ENCODE data around the gene TP53AIP1.

The TP53AIP1 gene

GRCh38 chr11:128942817-128943427 lies at the start of gene TP53AIP1:
TP53AIP1 (minus strand) TSS chr11:128942871; CDS start chr11:128937818, 5,053 bp downstream.
- no peak for DNase-seq (ENCODE audit: low read depth)

DNA sequence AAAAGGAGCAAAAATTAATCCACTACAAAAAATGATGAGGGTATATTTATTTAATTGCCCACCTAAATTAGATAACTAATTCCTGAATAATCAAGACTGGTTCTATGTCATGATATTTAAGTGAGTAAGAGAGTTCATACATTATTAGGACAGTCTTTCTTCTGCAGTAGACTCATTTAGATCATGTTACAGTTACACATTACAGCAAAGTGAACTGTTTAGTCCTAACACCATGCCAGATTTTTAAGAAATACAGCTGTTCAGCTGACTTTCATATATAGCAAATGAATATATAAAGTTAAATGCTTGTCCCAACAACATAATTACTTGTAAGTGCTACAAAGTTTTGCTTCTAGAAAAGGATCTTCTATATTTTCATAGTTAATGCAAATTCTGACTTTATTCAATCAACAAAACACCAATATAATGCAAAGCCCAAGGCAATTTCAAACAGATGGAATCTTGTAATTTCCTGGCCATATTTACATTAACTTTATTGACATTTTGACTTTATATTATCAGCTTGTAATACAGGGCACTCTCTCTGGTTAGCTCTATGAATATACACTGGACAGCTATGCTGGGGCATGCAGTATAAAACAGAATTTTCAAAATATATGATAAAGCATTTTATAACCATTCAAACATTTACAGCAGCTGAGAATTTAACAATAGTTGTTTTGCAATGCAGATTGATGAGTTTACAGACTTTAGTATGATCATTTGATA lies 45.7 kb upstream of the TP53AIP1 start:
- no peak for DNase-seq (ENCODE audit: low read depth)

DNA sequence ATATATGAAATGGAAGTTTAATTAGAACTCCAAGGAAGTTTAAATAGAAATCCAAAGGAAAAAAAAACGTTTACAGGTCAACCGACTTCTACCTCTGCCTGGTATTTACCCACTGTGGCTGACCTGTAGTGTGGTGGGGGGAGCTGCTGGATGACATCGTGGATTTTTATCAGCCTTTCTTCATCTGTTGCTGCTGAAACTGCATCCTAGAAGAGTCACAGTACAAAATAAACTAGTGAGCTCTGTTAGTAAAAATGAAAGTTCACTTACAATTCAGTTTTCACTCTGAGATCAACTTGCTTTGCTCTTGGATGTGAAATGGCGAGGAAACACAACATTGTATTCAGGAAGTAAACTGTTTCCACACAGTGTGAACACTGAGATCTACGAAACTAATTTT lies 43.2 kb upstream of the TP53AIP1 start:
- no peak for DNase-seq (ENCODE audit: low read depth)

DNA sequence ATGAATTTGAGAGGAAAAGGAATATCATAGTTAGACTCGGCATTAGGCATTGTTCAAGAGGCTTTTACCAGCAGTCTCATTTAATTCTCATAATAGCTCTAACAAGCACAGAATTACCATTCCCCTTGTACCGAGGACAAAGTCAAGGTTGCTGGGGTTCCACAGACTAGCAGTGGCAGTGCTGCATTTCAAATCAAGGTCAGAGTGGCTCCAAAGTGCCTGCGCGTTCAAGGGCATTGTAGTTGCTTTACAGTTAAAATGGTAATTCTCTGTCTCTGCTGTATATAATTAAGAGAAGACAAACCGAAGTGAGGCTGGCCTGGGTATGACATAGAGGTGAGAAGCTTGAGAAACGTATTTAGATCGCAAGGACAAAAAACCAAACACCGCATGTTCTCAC lies 40.4 kb upstream of the TP53AIP1 start:
- no peak for DNase-seq (ENCODE audit: low read depth)

- DNase-seq (ENCODE audit: low read depth): no peak
Observed at GRCh38 chr11:128981254-128981653, 38.6 kb upstream of the TP53AIP1 start.

- DNase-seq (ENCODE audit: low read depth): no peak
Observed at GRCh38 chr11:128970598-128971190, 28.0 kb upstream of the TP53AIP1 start.

DNA sequence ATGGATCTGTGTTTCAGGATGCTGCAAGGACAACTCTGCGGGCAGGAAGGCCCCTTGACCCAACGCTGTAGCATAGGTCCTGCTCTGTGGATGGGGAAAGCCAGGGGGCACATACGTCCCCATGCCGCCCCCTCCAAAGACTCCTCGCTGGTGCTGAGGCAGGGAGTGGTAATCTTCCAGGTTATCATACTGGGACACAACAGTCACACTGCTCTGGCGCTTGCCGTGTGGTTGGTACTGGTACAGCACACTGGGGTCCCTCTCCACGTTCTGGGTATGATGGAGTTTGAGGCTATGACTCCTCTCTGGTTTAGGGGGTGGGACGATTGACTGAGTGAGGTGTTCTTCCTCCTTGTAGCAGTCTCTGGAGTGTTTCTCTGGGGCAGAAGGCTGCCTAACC lies 26.2 kb upstream of the TP53AIP1 start:
- no peak for DNase-seq (ENCODE audit: low read depth)

GRCh38 chr11:128967578-128967977 lies 24.9 kb upstream of the TP53AIP1 start:
- DNase-seq (ENCODE audit: low read depth): no peak

- DNase-seq (ENCODE audit: low read depth): no peak
Observed at GRCh38 chr11:128965485-128965884, 22.8 kb upstream of the TP53AIP1 start.

- no peak for DNase-seq (ENCODE audit: low read depth)
Observed at GRCh38 chr11:128964463-128964930, 21.8 kb upstream of the TP53AIP1 start.

- DNase-seq (ENCODE audit: low read depth): peak; percentile 29
Observed at GRCh38 chr11:128963744-128964325, 21.2 kb upstream of the TP53AIP1 start.

- no peak for DNase-seq (ENCODE audit: low read depth)
Observed at GRCh38 chr11:128962896-128963295, 20.2 kb upstream of the TP53AIP1 start.

- no peak for DNase-seq (ENCODE audit: low read depth)
Observed at GRCh38 chr11:128961645-128962044, 19.0 kb upstream of the TP53AIP1 start.

DNA sequence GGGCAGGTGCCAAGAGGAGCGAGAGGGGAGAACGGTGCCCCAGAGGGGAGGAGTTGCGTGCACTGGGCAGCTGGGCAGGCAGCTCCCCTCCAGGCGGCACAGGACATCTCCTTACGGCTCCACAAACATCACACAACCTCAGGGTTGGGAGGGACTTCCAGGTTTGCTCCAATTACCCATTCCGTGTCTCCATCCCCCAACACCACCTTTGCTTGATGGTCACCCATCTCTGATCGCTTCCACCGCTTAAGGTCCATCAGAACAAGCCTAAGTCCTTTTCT lies 14.5 kb upstream of the TP53AIP1 start:
- DNase-seq (ENCODE audit: low read depth): no peak

DNA sequence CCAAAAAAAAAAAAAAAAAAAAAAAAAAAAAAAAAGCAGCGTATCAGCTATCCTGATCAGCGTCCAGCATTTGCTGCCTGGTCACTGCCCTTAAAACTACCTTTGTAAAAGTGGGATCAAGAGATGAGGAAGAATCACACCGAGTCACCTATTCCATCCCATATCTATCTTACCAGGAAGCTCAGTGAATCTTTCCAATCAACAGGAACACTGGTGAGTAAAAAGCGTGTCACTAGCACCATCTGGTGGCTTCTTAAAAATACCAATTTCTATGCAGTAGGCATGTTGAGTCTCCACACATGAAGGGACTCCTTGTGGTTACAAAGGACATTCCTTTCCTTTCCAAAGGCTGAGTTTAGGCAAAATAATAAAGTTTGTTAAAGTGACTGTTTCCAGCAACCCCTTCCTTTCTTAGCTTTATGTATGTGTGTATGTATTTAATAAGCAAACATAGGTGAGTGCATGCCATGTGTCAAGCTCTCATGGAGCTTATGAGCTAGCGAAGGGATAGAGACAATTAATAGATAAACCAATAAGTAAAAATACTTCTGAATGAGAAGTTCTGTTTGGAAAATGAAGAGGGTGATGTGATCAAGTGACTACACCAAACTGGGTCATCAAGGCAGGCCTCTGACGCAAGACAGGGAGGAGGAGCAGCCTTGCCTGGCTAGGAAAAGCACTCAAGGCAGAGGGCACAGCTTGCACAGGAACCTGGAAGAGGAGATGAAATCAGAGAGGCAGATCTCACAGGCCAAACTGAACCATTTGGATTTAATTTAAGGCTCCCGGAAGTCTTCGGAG lies 13.9 kb upstream of the TP53AIP1 start:
- DNase-seq (ENCODE audit: low read depth): peak; percentile 59

DNA sequence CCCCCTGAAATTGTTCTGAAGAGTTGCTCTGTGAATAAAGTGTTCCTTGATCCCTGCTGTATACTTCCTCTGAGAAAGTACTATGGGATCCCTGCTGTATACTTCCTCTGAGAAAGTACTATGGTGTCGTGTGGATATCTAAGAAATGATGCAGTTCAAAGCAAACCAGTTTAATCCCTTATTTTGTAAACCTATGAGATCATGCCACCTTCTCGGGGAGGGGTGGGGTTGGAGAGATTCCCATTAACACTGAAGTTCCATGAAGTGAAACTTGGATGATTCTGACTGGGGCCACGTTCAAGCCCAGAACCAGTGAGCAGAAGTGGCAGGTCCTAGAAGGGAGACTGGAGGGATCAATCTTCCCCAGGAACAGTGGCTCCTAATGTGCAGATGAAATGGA lies 13.0 kb upstream of the TP53AIP1 start:
- DNase-seq (ENCODE audit: low read depth): no peak

GRCh38 chr11:128953151-128953550 lies 10.5 kb upstream of the TP53AIP1 start:
- DNase-seq (ENCODE audit: low read depth): no peak

DNA sequence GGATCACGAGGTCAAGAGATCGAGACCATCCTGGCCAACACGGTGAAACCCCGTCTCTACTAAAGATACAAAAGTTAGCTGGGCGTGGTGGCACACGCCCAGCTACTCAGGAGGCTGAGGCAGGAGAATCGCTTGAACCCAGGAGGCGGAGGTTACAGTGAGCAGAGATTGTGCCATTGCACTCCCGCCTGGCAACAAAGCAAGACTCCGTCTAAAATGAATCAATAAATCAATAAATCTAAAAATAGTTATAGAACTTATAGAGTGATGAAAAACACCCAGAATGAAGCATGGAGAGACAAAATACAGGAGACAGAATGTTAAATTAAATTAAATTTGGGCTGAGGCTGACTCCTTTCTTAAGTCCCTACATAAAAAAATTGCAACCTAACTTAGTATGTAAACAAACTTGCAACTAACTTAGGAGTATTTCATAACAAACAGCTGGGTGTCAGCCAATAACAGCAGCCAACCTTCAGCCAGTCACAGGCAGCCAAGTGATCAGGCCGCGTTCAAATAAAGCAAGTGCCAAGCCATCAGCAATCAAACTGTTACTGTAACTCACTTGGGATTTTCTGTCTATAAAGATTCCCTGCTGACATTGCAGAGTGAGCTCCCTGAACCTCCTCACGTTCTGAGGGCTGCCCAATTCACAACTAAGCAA lies 7.3 kb upstream of the TP53AIP1 start:
- peak; percentile 49 for DNase-seq (ENCODE audit: low read depth)

DNA sequence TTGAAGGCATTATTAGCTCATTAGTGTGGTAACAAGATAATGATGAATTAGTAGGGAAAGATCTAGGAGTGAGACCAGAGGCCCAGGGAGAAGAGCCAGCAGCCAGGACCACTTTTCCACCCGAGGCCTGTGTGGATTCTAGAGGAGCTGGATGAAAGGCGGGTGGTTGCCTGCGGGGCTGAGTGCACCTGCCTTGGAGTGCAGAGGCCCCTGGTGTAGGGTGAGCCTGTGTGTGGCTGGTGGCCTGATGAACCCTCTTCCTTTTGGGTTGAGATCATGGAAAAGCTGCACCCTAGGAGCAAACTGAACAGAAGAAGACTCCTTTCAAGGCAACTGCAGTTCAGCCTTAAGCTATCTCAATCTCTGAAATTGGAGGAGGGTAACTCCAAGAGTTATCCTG lies 5.9 kb upstream of the TP53AIP1 start:
- no peak for DNase-seq (ENCODE audit: low read depth)

DNA sequence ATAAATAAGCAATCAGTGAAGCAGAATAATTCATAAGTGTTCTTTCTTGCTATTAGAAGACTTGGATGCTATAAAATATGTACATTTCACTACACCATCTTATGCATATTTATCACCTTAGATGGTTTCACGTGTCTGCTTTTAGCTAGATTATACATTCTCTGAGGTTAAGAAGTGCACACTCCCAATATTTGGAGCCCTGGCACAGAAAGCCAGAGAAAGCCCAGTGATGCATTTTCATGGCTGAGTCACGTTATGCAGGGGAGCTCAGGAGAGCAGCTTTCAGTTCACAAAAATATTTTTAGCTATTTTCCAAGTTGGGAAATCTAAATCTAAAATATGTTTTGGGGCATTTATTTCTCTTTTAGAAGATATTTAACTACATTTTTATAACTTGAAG lies 5.1 kb upstream of the TP53AIP1 start:
- DNase-seq (ENCODE audit: low read depth): no peak

DNA sequence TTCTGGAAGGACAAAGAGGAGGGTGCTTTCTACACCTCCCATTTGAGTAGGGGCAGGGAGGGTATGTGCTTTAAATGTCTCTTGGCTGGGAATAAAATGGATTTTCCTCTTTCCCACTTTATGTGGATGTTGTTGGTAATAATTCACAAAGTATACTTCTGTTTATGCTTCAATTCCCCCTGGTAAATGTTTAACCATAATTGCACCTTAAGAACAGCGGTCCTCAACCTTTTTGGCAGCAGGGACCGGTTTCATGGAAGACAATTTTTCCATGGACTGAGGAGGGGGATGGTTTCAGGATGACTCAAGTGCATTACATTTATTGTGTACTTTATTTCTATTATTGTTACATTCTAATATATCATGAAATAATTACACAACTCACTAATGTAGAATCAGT lies 4.0 kb upstream of the TP53AIP1 start:
- DNase-seq (ENCODE audit: low read depth): no peak

DNA sequence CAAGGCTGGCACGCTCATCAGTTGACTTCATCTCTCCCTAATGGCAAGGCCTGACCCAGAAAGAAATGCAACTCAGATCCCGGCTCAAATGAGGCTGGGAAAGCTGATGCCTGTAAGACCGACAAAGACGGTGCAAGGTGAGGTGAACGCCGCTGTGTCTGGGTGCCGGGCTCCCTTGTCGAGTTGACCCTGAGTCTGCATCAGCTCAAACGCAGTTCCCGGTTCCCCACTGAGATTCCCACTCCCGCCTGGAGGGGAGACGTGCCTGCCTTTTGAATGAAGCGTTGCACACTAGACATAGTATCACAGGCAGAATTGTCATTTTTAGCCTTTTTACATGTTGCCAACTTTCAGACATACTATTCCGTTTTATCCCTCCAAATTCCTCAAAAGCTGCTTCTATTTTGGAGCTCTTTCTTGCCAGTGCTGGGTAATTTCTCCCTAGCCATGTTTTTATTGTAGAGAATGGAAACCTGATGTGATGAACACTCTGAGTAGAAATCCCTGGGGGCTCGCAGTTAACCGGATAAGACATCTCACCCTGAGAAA lies 831 bp upstream of the TP53AIP1 start:
- DNase-seq (ENCODE audit: low read depth): no peak

Measured in fibroblast of gingiva (primary cell).